GM08714 (cell line): ENCODE data around the gene PGM1.

Source experiments
- H3K4me3 ChIP-seq: fragments of 200-500 bp; sonication (Bioruptor generic); 2 replicates; pipeline ENCODE4 v1.5.1; 2014; ENCODE audit warnings: mild to moderate bottlenecking, low read length, inconsistent platforms
- ZNF274 ChIP-seq: IDR thresholded peaks from 2 replicates; pipeline ENCODE4 v1.6.1; 2012; ENCODE audit warnings: mild to moderate bottlenecking, low read depth, low read length

PGM1 gene

DNA sequence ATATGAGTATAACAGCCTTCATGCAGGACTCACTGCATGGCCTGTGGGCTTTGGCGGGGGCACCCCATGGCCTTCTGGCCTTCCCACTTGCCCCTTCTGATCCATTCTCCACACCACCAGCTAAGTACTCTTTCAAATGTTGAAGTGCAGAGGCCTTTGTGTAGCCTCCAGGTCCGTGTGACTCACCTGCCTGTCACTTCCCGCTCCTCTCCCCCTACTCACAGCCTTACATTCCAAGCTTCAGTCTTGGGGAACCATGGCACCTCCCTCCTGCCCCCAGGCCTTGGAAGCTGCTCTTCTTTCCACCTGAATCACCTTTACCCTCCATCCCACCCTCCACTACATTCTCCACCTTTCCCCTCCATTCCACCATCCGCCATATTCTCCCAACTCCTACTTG, 69.6 kb downstream of the PGM1 start:
- TF ChIP-seq ZNF274 = no peak
- no peak overlapping the region for H3K4me3 ChIP-seq

GRCh38 chr1:63663301-63663700, 70.1 kb downstream of the PGM1 start:
- no peak for TF ChIP-seq ZNF274
- H3K4me3 ChIP-seq = no peak overlapping the region

GRCh38 chr1:63663873-63664272, 70.7 kb downstream of the PGM1 start:
- H3K4me3 ChIP-seq = no peak overlapping the region
- TF ChIP-seq ZNF274 = no peak

GRCh38 chr1:63664742-63665141, 71.5 kb downstream of the PGM1 start:
- TF ChIP-seq ZNF274 = no peak
- H3K4me3 ChIP-seq = no peak overlapping the region

DNA sequence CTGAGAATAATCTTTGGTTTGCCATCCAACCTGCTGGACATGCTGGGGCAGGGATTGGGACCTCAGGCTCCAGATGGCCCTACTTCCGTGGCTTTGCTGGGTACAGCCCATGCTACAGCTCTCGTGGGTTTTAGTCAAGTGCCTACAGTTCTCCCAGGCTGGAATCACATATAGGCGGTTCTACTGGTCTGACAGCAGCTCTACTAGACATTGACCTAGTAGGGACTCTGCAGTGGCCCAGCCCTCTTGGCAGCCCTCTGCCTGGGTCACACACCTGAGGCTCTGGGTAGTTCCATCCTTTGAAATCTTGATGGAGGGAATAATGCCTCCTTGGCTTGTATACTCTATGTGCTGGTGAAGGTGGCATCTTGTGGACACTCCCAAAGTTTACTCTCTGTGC, 72.2 kb downstream of the PGM1 start:
- H3K4me3 ChIP-seq = no peak overlapping the region
- TF ChIP-seq ZNF274 = no peak

DNA sequence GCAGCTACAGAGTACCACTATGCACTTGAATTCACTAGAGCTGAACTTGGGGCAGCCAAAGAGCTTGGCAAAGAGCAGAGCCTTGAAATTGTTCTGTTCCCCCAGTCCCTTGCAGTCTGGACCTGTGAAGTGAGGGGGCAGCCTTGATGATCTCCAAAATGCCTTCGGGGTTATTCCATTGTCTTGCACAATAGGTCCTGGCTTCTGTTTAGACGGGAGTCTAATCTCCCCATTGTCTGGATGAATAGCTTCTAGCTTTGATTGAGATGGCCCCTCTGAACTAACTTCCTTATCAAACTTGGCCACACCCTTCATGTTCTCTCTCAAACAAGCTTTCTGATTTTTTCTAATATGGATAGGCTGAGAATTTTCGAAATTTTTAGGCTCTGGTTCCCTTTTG, 72.6 kb downstream of the PGM1 start:
- H3K4me3 ChIP-seq = no peak overlapping the region
- TF ChIP-seq ZNF274 = no peak

DNA sequence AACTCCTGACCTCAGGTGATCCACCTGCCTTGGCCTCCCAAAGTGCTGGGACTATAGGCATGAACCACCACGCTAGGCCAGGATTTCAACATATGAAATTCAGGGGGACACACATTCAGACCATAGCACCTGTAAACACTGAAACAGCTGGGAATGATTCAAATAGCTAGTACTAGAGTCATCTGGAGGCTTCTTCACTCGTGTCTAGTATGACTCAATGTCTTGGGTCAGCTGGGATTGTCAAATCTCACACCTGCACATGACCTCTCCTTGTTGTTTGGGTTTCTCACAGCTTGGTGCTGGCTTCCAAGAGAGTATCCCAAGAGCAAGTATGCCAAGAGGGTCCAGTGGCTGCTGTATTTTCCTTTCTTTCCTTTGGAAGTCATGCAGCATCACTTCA, 75.1 kb downstream of the PGM1 start:
- no peak overlapping the region for H3K4me3 ChIP-seq
- no peak for TF ChIP-seq ZNF274

- no peak overlapping the region for H3K4me3 ChIP-seq
- TF ChIP-seq ZNF274 = no peak
Measured at GRCh38 chr1:63669151-63669961, 76.1 kb downstream of the PGM1 start.

GRCh38 chr1:63670164-63670563, 77.0 kb downstream of the PGM1 start:
- TF ChIP-seq ZNF274 = no peak
- no peak overlapping the region for H3K4me3 ChIP-seq

- TF ChIP-seq ZNF274 = no peak
- H3K4me3 ChIP-seq = no peak overlapping the region
Measured at GRCh38 chr1:63671514-63671913, 78.3 kb downstream of the PGM1 start.

DNA sequence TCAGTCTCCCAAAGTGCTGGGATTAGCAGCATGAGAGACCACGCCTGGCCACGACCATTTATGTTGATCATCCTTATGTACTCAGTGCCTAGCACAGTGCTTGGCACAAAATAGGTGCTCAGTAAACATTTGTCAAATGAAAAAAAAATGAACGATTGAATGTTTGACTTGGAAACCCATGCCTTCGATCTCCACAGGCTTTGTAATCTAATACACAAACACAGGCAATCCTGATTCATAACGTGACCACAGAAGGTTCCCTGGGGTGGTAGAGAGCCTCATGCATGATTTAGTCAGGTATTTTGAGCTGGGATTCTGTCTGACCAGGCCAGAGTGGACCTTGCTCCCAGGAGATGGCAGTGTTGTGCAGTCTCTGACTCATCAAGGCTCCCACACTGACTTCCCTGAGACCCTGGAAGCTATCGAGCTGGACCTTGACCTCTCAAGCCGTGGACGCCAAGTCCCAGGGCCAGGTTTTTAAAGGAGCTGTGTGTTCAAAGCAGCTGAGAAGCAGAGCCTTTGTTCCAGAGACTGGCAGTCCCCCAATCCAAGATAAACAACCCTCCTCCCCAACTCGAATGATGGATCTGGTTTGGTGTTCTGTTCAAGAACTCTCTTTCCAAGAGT, 81.1 kb downstream of the PGM1 start:
- TF ChIP-seq ZNF274 = no peak
- H3K4me3 ChIP-seq = no peak overlapping the region

DNA sequence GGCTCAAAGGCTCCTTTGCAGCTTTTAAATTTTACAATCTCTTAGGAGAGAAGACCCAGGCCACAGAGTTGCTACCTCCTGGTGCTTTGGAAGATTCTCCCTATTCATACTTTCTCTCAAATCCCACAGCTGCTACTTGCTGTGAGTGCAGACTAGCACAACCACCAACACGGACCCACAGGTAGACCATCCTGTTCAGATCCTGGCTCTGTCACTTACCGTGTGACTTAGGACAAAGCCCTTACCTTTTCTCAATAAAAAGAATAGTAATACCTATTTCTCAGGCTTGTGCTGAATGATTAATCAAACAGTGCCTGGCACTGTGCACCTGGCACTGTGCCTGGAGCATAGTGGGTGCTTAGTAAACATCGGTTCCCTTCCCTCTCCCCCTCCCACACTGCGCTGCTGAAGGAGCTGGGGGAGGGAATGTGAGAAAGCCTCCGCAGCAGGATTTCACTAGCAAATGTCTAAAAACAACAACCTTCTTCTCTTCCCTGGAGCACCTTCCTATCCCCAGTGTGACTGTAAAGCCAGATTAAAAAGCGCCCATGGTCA, 81.7 kb downstream of the PGM1 start:
- H3K4me3 ChIP-seq = no peak overlapping the region
- no peak for TF ChIP-seq ZNF274

DNA sequence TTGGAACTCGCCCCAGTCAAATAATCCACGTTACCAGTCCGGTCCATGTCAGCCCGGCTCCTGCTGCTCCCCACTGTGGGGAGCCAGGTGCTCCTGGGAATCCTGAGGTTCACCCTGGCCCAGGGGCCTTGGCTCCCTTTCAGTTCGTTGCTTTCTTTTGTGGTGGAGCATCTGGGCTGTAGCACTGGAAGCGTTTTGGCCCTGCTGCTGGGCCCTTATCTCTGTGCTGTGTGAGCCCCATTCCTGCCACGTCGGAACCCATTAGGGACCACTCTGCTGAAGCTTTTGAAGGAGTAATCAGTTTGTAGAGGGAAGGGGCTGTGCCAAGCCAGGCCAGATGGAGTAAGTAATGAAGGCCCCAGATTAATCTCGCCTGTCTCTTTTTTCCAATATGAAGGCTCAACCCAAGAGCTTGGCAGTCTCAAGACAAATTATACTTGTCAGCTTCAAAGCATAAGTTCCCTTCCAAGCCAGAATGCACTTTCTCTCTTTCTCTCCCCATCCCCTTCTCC, 82.3 kb downstream of the PGM1 start:
- H3K4me3 ChIP-seq = no peak overlapping the region
- TF ChIP-seq ZNF274 = no peak

DNA sequence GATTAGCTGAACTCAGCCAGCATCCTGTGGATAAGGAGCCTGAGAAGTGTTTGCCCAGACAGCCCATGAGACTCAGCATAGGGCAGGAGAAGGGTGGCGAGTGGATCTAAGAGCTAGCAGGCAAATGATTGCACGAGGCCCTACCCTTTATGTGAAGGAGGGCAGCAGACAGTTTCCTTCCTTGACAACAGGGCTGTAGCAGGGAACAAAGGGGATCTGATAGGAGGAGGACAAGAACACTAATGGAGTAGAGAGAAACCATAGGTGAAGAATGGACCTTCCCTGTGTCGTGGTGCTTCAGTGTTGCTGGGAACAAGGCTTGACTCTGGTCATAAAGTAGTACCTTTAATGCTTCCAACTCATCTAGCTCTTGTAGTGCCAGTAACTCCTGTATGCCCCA, 84.3 kb downstream of the PGM1 start:
- TF ChIP-seq ZNF274 = no peak
- no peak overlapping the region for H3K4me3 ChIP-seq

DNA sequence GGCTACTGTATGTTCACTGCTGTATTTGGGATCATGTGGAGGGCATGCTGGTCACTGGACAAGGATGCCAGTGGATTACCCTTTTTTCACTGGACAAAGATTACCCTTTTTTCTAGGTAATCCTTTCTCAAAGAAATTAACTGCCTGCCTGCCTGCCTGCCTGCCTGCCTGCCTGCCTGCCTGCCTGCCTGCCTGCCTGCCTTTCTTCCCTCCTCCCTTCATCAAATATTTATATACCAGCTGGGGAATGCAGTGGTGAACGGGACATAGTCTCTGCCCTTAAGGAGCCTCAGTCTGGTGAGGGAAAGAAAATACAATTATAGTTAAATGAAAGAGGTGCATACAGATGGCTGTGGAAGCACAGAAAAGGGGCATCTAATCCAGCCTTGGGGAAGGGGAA, 85.0 kb downstream of the PGM1 start:
- no peak overlapping the region for H3K4me3 ChIP-seq
- TF ChIP-seq ZNF274 = no peak
